K562 (cell line): Measurements from ENCODE around the gene MGA. TPM values are rescaled to one million over a fixed set of nuclear protein-coding genes. Genes with fewer than 3 reads are reported as not detected.

Experiments used
- ARHGAP35 ChIP-seq: fragments of 450-650 bp; IDR thresholded peaks from 2 replicates; pipeline ENCODE4 v1.6.1; 2018; ENCODE audit not compliant: partially characterized antibody
- BCL6 ChIP-seq: fragments of 250-450 bp; sonication (Bioruptor Pico); IDR thresholded peaks from 2 replicates; pipeline ENCODE4 v1.4.0; 2020
- GTF2A2 ChIP-seq: IDR thresholded peaks from 2 replicates; pipeline ENCODE4 v1.6.1; 2016; ENCODE audit warnings: mild to moderate bottlenecking, missing genetic modification characterization, missing compliant biosample characterization
- MAZ ChIP-seq, 2 experiments: fragments of 450-650 bp in 1 of 2; sonication (generic) in 1 of 2; formaldehyde crosslinking; IDR thresholded peaks in 1 of 2; conservative IDR thresholded peaks in 1 of 2; 2 replicates each; pipeline versions ENCODE4 v1.4.0 to v1.5.0; 2020; ENCODE audit warnings: mild to moderate bottlenecking in 1 of 2, missing genetic modification reagents in 1 of 2
- PYGO2 ChIP-seq: fragments of 450-650 bp; IDR thresholded peaks from 2 replicates; pipeline ENCODE4 v1.6.1; 2016; ENCODE audit warnings: mild to moderate bottlenecking, missing genetic modification characterization, moderate library complexity, missing compliant biosample characterization
- TBP ChIP-seq: optimal IDR thresholded peaks from 2 replicates; pipeline ENCODE3; 2011; ENCODE audit warnings: low read depth, low read length, improper control_type of control experiment
- TCF7L2 ChIP-seq: fragments of 150-350 bp; IDR thresholded peaks from 2 replicates; pipeline ENCODE4 v1.6.1; 2016; ENCODE audit warnings: low read depth, mild to moderate bottlenecking, low read length, moderate library complexity
- ZC3H11A ChIP-seq: IDR thresholded peaks from 2 replicates; pipeline ENCODE4 v1.6.1; 2012; ENCODE audit warnings: low read depth, low read length, improper control_type of control experiment
- polyA plus RNA-seq, 8 experiments: library from polyadenylated mRNA; depleted of rRNA in 4 of 8; stranded (reverse) in 5 of 8; unstranded in 3 of 8; fragments of >200 nt; fragmentation: Nextera tagmentation in 2 of 8; fragmentation: Illumina TruSeq in 1 of 8; extraction: Ambion mirVana in 2 of 8; extraction: Trizol in 1 of 8; gene quantifications; 2 replicates each; pipeline versions ENCODE4 v1.2.1 to v1.2.3, GENCODE V29; 2011 to 2014; ENCODE audit warnings: inconsistent platforms in 1 of 8, missing spikeins in 1 of 8
- total RNA-seq, 7 experiments: library from RNA; depleted of rRNA in 6 of 7; stranded (reverse); fragments of >200 nt in 6 of 7; fragmentation: Illumina TruSeq in 2 of 7; extraction: Trizol in 2 of 7; gene quantifications; 2 replicates each; pipeline versions ENCODE4 v1.2.1 to v1.2.3, GENCODE V29; 2011 to 2021; ENCODE audit warnings: low replicate concordance in 1 of 7
- TF ChIP-seq, protein P1 (sequence below), 2 experiments: fragments of 450-650 bp in 1 of 2; IDR thresholded peaks; 2 replicates each; pipeline ENCODE4 v1.6.1; 2011 to 2017; ENCODE audit warnings: low read depth in 2 of 2, antibody characterized with exemption in 1 of 2, borderline replicate concordance in 1 of 2, low read length in 1 of 2, mild to moderate bottlenecking in 1 of 2, mixed read lengths in 1 of 2; ENCODE audit not compliant: control insufficient read depth in 1 of 2

MGA gene
- total and polyA plus RNA-seq, 9 of the 15 experiments (the other 6 are each of a cell fraction or from before 2014, with no cell fraction given) = 4.7 to 56.1 (median 21.1) TPM

DNA sequence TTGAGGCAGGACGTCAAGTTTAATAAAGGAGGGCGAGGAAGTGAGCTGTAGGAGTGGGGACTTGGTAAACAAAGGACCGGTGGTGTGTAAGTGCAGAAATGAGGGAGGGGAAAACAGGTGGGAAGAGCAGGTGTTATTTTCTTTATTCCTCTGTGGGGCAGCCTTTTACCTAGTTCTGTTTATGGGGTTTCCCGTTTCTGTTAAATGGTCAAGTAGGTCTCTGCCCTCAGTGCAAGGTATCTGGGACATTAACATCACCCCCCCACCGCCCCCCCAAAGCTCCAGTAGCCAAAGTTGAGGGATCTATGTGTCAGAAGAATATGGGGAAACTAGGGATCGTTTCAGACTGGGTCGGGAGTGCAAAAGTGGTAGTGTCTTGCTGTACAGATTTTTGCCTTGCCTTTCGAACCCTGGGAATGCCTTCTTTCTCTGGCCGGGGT is 893 bp downstream of the MGA start (continued):
- no peak for TF ChIP-seq MAZ (CRISPR knock-in tag; conservative IDR thresholded peaks at IDR 0.05 in 1 of 2, IDR thresholded peaks at IDR 0.05 in 1 of 2)
- TF ChIP-seq BCL6 (CRISPR knock-in tag) = no peak
- TF ChIP-seq TBP = no peak
- TF ChIP-seq ARHGAP35 = peak; percentile 6
- no peak for TF ChIP-seq TCF7L2
- TF ChIP-seq, protein P1, sequence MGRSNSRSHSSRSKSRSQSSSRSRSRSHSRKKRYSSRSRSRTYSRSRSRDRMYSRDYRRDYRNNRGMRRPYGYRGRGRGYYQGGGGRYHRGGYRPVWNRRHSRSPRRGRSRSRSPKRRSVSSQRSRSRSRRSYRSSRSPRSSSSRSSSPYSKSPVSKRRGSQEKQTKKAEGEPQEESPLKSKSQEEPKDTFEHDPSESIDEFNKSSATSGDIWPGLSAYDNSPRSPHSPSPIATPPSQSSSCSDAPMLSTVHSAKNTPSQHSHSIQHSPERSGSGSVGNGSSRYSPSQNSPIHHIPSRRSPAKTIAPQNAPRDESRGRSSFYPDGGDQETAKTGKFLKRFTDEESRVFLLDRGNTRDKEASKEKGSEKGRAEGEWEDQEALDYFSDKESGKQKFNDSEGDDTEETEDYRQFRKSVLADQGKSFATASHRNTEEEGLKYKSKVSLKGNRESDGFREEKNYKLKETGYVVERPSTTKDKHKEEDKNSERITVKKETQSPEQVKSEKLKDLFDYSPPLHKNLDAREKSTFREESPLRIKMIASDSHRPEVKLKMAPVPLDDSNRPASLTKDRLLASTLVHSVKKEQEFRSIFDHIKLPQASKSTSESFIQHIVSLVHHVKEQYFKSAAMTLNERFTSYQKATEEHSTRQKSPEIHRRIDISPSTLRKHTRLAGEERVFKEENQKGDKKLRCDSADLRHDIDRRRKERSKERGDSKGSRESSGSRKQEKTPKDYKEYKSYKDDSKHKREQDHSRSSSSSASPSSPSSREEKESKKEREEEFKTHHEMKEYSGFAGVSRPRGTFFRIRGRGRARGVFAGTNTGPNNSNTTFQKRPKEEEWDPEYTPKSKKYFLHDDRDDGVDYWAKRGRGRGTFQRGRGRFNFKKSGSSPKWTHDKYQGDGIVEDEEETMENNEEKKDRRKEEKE (IDR thresholded peaks at IDR 0.05; ENCODE audit: borderline replicate concordance in 1 of 2, control insufficient read depth in 1 of 2, low read depth in 2 of 2, low read length in 1 of 2) = 0 out of 4 replicates have a peak, but pooled peaks of 1 of the 2 experiments have one; percentile 54
- TF ChIP-seq ZC3H11A = no peak
- TF ChIP-seq PYGO2 (tag) = 0 out of 2 replicates have a peak, but pooled peaks have one; percentile 15
- no peak for TF ChIP-seq GTF2A2 (tag)
